T47D (cell line): ENCODE results near the gene TICAM2.

Experiments used
- DNase-seq, 2 experiments: peaks; one replicate each; pipeline versions ENCODE4 v3.0.0 to v3.0.0-alpha.2; 2011 to 2012; ENCODE audit warnings: low read depth in 1 of 2, low spot score in 1 of 2
- JUND ChIP-seq: IDR thresholded peaks from 2 replicates; pipeline ENCODE4 v1.6.1; 2012; ENCODE audit warnings: low read depth
- in situ Hi-C: cut with HindIII; loops from 2 replicates; pipeline ENCODE4 v1.10.0; 2016; ENCODE audit warnings: low sequenced_read_pairs, low pct_unique_long_range_greater_than_20kb

Gene TICAM2

GRCh38 chr5:115532517-115532916, 69.8 kb downstream of the TICAM2 start:
- in situ Hi-C loops, result no loop called here
- DNase-seq, result no peak
- TF ChIP-seq JUND, result no peak

- DNase-seq, result no peak
Measured at GRCh38 chr5:115531787-115532367, 70.4 kb downstream of the TICAM2 start.

GRCh38 chr5:115531380-115531779, 70.9 kb downstream of the TICAM2 start:
- TF ChIP-seq JUND, result no peak
- in situ Hi-C loops, result no loop called here
- DNase-seq, result no peak

More at GRCh38 chr5:115531787-115532367, 70.4 kb downstream of the TICAM2 start:
- in situ Hi-C loops, result no loop called here
- no peak for TF ChIP-seq JUND

GRCh38 chr5:115530426-115530825, 71.9 kb downstream of the TICAM2 start:
- in situ Hi-C loops, result no loop called here
- TF ChIP-seq JUND, result no peak
- no peak for DNase-seq
